Gastrocnemius medialis (tissue), 4 donors: ENCODE results near the gene EDN3.

Experiments used
- POLR2A ChIP-seq, 2 donors: fragments of 450-650 bp; IDR thresholded peaks; one replicate each; pipeline ENCODE4 v1.6.1; 2017; ENCODE audit warnings: antibody characterized with exemption in 2 of 2, mild to moderate bottlenecking in 2 of 2, moderate library complexity in 2 of 2
- TF ChIP-seq, protein P1 (sequence below), 5 experiments: fragments of 450-650 bp in 3 of 5; fragments of 200-600 bp in 2 of 5; sonication (generic) in 2 of 5; IDR thresholded peaks in 4 of 5; conservative IDR thresholded peaks in 1 of 5; 1 replicate in 4 of 5; 2 replicates in 1 of 5; pipeline ENCODE4 v1.5.1; 2016 to 2019; ENCODE audit warnings: antibody characterized with exemption in 5 of 5, mild to moderate bottlenecking in 3 of 5, moderate library complexity in 3 of 5

DNA sequence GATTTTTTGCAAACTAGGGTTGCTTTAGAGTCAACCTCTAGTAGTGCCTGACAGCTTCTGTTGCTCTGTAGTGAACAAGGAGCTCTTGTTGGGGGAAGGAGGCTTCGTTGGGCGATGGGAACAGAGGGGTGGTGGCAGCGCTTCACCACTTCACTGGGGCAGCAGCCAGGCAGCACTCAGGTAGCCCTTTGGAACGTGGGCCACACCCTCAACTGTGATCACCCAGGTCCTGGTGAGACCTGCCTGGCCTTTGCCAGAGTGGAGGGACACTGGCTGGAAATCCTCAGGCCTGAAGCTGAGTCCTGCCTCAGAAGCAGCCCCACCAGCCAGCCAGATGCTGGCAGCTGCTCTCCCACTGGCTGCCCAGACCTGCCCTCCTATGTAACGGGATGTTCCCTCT is 10.4 kb upstream of the EDN3 start:
- TF ChIP-seq, protein P1, sequence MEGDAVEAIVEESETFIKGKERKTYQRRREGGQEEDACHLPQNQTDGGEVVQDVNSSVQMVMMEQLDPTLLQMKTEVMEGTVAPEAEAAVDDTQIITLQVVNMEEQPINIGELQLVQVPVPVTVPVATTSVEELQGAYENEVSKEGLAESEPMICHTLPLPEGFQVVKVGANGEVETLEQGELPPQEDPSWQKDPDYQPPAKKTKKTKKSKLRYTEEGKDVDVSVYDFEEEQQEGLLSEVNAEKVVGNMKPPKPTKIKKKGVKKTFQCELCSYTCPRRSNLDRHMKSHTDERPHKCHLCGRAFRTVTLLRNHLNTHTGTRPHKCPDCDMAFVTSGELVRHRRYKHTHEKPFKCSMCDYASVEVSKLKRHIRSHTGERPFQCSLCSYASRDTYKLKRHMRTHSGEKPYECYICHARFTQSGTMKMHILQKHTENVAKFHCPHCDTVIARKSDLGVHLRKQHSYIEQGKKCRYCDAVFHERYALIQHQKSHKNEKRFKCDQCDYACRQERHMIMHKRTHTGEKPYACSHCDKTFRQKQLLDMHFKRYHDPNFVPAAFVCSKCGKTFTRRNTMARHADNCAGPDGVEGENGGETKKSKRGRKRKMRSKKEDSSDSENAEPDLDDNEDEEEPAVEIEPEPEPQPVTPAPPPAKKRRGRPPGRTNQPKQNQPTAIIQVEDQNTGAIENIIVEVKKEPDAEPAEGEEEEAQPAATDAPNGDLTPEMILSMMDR (IDR thresholded peaks at IDR 0.05 in 4 of 5, conservative IDR thresholded peaks at IDR 0.05 in 1 of 5) = no peak
- TF ChIP-seq POLR2A (IDR thresholded peaks at IDR 0.05) = no peak
